ENCODE results near the gene ONECUT2.

Gene ONECUT2

DNA sequence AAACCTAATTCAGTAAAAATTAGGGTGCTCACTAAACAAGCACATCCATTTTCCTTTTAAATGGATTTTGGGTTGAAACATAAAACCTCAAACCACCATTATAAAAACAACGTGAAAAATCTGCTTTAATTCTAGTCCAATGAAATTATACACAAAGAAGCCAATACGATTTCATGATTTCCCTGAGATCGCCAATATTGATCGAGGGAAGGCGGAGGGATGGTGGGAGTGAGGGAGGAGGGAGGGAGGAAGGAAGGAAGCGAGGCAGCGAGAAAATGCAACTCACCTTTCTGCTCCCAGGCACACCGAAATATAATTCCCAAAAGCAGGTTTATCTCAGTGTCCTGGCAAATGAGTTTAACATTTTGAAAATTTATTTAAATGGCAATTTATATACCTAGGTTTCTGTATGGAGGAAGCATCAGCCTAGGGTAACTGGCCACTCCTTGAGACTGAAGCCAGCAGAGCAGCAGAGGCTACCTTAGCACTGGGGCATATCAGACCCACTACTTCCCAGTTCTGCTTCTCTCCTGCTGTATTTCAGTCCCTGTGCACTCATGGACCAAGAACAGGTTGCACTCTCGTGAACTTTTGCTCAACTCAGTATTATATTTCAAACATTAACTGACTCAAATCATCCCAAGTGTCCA is 2.3 kb upstream of the ONECUT2 start:
- TF ChIP-seq, protein P1, sequence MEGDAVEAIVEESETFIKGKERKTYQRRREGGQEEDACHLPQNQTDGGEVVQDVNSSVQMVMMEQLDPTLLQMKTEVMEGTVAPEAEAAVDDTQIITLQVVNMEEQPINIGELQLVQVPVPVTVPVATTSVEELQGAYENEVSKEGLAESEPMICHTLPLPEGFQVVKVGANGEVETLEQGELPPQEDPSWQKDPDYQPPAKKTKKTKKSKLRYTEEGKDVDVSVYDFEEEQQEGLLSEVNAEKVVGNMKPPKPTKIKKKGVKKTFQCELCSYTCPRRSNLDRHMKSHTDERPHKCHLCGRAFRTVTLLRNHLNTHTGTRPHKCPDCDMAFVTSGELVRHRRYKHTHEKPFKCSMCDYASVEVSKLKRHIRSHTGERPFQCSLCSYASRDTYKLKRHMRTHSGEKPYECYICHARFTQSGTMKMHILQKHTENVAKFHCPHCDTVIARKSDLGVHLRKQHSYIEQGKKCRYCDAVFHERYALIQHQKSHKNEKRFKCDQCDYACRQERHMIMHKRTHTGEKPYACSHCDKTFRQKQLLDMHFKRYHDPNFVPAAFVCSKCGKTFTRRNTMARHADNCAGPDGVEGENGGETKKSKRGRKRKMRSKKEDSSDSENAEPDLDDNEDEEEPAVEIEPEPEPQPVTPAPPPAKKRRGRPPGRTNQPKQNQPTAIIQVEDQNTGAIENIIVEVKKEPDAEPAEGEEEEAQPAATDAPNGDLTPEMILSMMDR (IDR thresholded peaks at IDR 0.05): no peak
- H3K4me3 ChIP-seq (ENCODE audit: low read depth in 1 of 2, low read length in 1 of 2): no peak overlapping the region
- H3K9me3 ChIP-seq: no peaks in the 10 kb centered on the region
- no peak overlapping the region for H3K27ac ChIP-seq
- peaks cover 0 to 18% of the 10 kb centered on the region in 2 experiments for H3K4me1 ChIP-seq (ENCODE audit: control insufficient read depth in 1 of 2, insufficient read depth in 1 of 2, low read depth in 1 of 2, low read length in 1 of 2)
- no peaks in the 10 kb centered on the region for H3K36me3 ChIP-seq
- H3K27me3 ChIP-seq: peaks cover 100% of the 10 kb centered on the region

GRCh38 chr18:57433482-57433881 is 1.7 kb upstream of the ONECUT2 start:
- Histone ChIP-seq H3K36me3 (no peaks in the 10 kb centered on the region), H3K27me3 (peaks cover 100% of the 10 kb centered on the region), H3K9me3 (no peaks in the 10 kb centered on the region), H3K4me3 (ENCODE audit: low read depth in 1 of 2, low read length in 1 of 2) (no peak overlapping the region), H3K27ac (no peak overlapping the region), H3K4me1 (ENCODE audit: control insufficient read depth in 1 of 2, insufficient read depth in 1 of 2, low read depth in 1 of 2, low read length in 1 of 2) (peaks cover 0 to 17% of the 10 kb centered on the region in 2 experiments)
- TF ChIP-seq, protein P1 (IDR thresholded peaks at IDR 0.05): no peak

GRCh38 chr18:57433934-57434535 is 1.1 kb upstream of the ONECUT2 start:
- Histone ChIP-seq H3K27ac (no peak overlapping the region), H3K9me3 (no peaks in the 10 kb centered on the region), H3K36me3 (no peaks in the 10 kb centered on the region), H3K4me1 (ENCODE audit: control insufficient read depth in 1 of 2, insufficient read depth in 1 of 2, low read depth in 1 of 2, low read length in 1 of 2) (peaks cover 0 to 12% of the 10 kb centered on the region in 2 experiments), H3K27me3 (peaks cover 100% of the 10 kb centered on the region), H3K4me3 (ENCODE audit: low read depth in 1 of 2, low read length in 1 of 2) (no peak overlapping the region)
- TF ChIP-seq, protein P1 (IDR thresholded peaks at IDR 0.05): no peak

DNA sequence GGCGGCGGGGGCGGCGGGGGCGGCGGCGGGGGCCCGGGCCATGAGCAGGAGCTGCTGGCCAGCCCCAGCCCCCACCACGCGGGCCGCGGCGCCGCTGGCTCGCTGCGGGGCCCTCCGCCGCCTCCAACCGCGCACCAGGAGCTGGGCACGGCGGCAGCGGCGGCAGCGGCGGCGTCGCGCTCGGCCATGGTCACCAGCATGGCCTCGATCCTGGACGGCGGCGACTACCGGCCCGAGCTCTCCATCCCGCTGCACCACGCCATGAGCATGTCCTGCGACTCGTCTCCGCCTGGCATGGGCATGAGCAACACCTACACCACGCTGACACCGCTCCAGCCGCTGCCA is 644 bp downstream of the ONECUT2 start:
- Histone ChIP-seq H3K4me1 (ENCODE audit: control insufficient read depth in 1 of 2, insufficient read depth in 1 of 2, low read depth in 1 of 2, low read length in 1 of 2) (peaks cover 0 to 12% of the 10 kb centered on the region in 2 experiments), H3K36me3 (no peaks in the 10 kb centered on the region), H3K4me3 (ENCODE audit: low read depth in 1 of 2, low read length in 1 of 2) (no peak overlapping the region), H3K9me3 (no peaks in the 10 kb centered on the region), H3K27me3 (peaks cover 100% of the 10 kb centered on the region), H3K27ac (no peak overlapping the region)
- TF ChIP-seq, protein P1 (IDR thresholded peaks at IDR 0.05): no peak

- peaks cover 0 to 12% of the 10 kb centered on the region in 2 experiments for H3K4me1 ChIP-seq (ENCODE audit: control insufficient read depth in 1 of 2, insufficient read depth in 1 of 2, low read depth in 1 of 2, low read length in 1 of 2)
- no peak overlapping the region for H3K27ac ChIP-seq
- TF ChIP-seq, protein P1 (IDR thresholded peaks at IDR 0.05): no peak
- no peaks in the 10 kb centered on the region for H3K9me3 ChIP-seq
- no peaks in the 10 kb centered on the region for H3K36me3 ChIP-seq
- H3K4me3 ChIP-seq (ENCODE audit: low read depth in 1 of 2, low read length in 1 of 2): no peak overlapping the region
- peaks cover 100% of the 10 kb centered on the region for H3K27me3 ChIP-seq
These were observed 1.2 kb downstream of the ONECUT2 start for GRCh38 chr18:57436191-57436964.

Data from neutrophil (primary cell).